RPMI7951 (cell line): ENCODE measurements around the gene RNF34. TPM values are rescaled to one million over a fixed set of nuclear protein-coding genes. Genes with fewer than 3 reads are reported as not detected.

ENCODE experiments used
- DNase-seq: peaks from one replicate; pipeline ENCODE4 v3.0.0-alpha.2; 2012; ENCODE audit warnings: low read depth
- total RNA-seq: library from RNA; depleted of rRNA; stranded (reverse); fragments of >200 nt; shearing (Covaris generic); gene quantifications from 2 replicates; pipeline ENCODE4 v1.2.3, GENCODE V29; 2014

The RNF34 gene
- total RNA-seq, 1 experiment from 2014 or later = 62.7 TPM

DNA sequence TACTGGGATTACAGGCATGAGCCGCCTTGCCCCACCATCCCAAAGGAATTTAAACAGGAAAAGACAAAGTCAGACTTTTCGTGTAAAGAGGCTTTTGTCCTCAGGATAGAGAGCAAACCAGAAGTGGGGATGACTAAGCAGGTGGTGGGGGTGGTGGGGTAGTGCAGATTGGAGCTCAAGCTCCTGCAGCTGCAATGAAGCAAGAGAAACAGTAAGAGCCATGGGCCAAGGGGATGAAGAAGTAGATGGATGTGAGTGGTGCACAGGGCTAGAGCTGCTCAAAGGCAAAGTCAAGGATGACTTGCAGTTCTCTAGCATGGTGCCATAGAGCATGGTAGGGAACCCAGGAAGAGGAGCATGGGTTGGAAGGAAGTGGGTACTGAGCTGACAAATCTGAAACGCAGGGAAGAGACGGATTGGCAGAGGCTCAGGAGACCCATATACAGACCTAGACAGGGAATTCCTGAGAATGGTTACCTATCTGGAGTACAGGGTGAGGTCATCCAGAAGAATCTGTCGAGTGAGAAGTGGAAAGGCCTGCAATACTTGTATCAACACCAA lies 11.4 kb upstream of the RNF34 start:
- peak; percentile 82 for DNase-seq

DNA sequence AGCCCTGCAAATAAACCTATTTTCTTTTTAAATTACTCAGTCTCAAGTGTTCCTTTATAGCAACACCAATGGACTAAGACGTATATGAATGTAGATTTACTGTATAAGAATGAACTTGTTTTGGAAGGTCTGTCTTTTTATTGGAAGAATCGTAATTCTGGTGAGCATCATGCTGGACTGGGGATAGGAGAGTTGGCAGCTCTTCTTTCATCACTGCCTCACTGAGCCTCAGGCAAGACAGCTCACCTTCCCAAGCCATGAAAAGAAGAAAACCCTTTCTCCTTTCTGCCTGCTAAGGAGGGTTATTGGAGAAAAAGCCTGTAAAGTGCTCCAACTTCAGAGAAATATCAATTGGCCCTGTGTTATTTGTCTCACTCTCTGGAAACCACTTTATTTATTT lies 9.1 kb upstream of the RNF34 start:
- peak; percentile 54 for DNase-seq

DNA sequence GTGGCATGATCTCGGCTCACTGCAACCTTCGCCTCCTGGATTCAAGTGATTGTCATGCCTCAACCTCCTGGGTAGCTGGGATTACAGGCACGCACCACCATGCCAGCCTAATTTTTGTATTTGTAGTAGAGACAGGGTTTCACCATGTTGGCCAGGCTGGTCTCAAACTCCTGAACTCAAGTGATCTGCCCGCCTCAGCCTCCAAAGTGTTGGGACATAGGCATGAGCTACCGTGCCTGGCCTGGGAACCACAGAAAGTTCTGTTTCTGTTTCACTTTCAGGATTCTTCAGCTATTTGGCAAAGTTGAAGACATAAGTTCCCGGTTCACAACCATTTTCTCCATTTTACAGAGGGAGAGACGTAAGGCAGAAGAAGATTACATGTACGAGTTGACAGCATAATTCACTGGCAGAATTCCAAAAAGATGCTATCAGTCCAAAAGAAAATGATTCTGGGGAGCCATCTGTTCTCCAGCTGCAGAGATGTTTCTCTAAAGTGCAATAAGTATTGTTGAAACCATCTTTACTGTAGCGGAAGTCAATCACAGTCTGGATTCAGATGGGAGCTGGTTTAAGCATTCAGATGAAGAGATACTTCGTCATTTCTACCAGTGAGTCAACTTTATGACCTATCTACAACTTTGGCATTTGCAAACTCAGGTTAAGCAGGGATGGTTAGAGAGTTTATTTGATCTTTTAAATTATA lies 8.1 kb upstream of the RNF34 start:
- DNase-seq = peak; percentile 76

DNA sequence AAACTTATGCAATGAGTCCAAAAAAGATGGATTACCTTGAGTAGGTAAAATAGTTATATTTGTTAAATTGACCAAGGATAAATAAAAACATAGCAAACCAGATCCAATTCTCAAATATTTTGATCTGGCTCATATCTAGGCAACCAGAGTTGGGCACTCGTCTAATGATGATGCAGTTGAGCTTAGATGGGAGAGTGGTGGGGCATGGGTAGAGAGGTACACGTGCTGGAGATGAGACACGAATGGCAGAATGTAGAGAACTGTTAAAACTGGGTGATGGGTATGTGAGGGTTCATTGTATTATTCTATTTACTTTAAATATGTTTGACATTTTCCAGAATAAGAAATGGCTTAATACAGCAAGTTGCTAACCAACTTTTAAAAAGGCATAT lies 7.6 kb upstream of the RNF34 start:
- no peak for DNase-seq

DNA sequence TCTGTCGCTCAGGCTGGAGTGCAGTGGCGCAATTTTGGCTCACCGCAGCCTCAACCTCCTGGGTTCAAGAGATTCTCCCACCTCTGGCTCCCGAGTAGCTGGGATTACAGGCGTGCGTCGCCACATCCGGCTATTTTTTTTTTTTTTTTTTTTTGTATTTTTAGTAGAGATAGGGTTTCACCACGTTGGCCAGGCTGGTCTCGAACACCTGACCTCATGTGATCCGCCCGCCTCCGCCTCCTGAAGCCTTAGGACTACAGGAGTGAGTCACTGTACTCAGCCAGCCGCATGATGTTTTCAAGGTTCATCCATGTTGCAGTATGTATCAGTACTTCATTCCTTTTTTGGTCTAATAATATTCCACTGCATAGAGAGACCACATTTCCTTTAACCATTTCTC lies 2.4 kb upstream of the RNF34 start:
- DNase-seq = no peak

DNA sequence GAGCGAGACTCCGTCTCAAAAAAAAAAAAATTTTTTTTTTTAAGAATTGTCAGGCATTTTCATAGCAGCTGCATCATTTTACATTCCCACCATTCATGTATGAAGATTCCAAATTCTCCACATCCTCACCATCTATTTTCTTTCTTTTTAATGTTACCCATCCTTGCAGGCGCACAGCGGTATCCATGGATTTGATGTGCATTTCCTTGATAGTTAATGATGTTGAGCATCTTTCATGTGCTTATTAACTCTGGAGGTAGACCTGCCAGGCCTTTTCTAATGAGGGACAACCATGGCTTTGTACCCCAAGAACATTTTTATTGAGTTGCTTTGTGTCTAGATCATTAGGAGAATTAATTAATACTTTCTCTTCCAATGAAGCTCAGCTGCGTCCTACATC lies 1.6 kb upstream of the RNF34 start:
- DNase-seq = no peak

DNA sequence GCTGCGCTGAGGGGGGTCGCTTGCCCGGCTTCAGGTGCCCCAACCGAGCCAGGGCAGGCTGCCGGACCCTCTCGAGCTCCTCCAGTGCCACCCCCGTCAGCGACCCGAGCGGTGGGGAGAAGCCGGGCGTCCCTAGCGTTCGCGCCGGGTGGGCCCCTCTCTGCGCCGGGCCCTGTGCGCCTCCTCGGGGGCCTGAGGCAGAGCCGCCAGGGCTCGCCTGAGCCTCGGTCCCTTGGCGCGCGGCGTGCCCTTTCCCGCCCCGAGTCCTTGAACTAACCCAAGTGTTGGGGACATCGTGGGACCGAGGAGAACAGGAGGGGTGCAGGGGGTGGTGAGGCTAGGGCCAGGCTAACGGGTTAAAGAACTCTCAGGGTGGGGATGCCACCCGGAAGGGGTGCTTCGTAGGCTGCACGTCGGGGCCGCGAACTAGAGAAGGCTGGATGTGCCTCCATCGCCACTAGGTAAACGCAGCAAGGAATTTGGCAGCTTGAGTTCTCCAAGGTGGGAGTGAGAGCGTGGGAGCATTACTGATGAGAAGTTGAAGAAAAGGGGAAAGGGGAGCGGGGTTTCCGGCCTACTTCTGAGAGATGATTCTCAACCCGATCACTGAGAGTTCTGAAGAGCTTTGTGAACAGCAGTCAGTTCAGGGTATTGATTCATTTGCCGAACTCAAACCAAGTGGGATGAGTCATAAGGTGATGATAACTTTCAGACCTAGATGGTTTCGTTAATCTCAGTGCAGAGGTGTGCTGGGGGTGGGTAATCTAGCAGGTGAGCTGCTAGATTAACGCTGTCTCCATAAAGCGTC lies 618 bp downstream of the RNF34 start:
- peak; percentile 27 for DNase-seq

DNA sequence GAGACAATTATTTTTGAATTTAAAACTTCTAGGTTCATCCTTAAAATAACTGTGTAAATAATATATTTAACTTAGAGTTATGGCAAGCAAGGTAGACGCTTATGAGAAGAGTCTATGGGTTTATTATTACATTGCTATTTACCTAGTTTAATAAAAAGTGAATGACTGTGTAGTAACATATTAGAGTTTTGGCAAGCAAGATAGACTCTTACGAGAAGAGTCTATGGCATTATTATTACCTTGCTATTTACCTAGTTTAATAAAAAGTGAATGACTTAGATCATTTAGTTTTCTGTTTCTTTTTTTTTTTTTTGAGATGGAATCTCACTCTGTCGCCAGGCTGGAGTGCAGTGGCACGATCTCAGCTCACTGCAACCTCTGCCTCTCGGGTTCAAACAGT lies 3.8 kb downstream of the RNF34 start:
- no peak for DNase-seq

DNA sequence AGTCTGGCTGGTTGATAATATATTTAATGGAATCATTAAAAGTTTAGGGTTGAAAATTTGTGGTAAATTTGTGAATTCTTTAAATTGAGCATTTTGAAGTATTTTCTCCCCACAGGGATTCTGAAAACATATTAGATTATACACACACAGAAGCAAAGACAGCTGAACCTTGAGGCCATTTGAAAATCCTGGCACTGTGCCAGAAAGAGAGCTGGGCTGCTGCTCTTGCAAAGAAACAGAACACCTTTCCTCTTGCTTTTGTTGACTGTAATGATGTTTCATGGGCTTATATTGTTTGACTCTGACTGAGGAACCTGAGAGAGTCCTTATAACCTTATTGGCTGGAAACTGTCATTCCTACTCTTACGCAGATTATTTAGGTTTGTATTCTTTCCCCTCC lies 4.8 kb downstream of the RNF34 start:
- DNase-seq = no peak

DNA sequence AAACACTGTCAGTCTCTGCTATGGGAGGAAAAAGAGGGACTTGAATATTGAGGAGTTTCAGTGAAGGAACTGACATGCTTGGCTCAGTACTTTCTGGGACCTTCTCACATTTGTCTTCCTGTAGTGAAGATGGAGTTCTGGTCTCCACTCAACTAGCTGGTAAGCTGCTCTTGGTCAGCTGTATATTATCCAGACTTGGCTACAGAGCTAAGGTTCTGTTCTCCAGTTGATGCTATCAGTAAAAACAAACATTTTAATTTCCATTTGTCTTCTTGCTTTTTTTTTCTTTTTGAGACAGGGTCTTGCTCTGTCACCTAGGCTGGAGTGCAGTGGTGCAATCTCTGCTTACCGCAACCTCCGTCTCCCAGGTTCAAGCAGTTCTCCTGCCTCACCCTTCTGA lies 5.3 kb downstream of the RNF34 start:
- no peak for DNase-seq

DNA sequence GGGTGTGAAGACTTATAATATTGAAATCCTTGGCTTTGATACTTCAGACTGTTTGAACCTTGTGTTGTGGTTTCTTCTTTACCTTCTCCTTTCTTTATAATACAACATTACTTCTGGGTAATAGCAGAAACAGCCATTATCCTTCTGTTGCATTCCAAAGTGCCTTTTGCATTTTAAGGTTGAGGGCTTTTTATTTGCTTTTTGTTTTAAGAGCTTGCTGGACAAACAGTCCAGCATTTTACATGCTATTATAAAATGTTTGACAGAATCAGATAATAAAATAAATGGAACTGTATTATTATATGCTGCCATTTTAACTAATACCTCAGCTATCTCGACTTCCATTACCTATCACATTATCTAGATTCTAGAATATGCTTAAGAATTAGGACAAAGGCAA lies 14.0 kb downstream of the RNF34 start:
- no peak for DNase-seq

DNA sequence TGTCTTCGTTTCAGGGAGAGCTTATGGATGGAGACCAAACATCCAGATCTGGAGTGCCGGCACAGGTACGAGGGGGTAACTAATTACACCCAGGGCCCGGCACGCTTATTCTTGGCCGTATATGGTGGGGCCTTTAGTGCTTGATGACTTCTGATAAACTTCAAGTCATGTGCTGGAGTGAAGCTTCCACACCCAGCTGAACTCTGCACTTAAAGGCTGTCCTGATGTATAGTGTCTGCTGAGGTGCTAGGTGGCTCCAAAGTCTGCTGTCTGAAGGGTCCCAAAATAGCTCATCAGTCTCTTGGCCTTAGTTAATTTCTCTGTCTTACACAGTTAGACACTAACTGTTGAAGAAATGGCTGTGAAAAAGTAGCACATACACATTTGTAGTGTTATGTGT lies 17.9 kb downstream of the RNF34 start:
- DNase-seq = no peak

DNA sequence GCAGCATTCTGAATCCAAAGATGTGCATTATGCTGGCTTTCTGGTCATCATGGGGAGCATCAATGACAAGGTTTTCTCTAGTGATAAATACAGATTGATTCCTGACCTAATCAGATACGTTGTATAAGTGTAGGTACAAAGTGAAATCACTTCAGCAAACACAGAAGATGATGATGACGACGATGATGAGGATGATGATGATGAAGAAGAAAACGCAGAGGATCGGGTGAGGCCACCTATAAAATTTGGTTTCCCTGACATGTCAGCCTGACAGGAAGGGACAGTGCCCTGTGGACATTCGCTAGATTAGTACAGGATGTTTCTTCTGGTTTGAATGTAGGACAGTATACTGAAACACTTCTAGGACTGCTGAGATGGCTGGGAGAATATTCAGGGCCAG lies 20.2 kb downstream of the RNF34 start:
- DNase-seq = no peak

DNA sequence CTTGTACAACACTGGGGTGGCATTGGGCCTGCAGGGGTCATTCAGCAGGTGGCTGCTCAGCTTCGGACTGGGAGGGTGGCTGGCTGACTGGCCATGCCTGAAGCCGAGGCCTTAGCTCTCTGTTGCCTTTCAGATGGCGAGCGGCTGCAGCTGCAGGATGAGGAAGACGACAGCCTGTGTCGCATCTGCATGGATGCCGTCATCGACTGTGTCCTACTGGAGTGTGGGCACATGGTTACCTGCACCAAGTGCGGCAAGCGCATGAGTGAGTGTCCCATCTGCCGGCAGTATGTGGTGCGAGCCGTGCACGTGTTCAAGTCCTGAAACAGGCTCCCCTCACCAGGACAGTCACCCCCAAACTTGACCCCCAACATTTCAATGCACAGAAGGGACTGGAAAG lies 23.3 kb downstream of the RNF34 start:
- DNase-seq = no peak

DNA sequence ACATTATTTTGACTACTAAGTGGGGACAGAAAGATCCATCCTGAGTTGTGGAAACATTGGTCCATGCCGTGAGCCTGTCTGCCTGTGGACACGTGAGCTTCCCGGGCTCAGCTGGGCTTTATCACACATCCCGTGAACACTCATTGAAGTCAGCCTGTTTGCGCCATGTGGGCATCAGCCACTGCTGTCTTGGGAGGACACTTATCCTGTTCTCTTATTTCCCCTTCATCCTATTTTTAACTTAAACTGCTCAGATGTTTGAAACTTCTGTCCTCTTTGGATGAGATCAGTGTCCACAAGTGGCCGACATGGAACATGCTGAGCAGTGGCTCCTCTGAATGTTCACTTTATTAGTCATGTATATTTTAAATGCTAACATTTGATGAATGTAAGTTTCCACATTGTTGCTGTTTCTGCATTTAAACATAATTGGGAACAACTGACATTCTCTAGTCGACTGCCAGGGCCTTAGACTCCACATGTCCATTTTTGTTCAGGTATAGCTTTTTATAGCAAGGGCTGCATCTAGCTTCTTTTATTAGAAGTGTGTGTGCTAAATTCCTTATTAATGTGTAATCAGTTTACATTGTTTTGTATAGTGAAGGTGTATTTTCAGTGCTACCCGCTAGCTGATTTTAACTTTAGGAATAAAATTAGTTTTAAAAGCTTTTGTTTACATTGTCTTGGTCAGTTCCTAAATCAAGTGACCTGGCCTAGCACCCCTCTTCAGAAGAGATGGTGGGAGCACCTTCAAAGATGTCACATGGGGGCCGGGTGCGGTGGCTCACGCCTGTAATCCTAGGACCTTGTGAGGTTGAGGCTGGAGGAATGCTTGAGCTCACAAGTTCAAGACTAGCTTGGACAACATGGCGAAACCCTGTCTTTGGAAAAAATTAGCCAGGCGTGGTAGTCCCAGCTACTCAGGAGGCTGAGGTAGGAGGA lies 24.0 kb downstream of the RNF34 start:
- DNase-seq = no peak

DNA sequence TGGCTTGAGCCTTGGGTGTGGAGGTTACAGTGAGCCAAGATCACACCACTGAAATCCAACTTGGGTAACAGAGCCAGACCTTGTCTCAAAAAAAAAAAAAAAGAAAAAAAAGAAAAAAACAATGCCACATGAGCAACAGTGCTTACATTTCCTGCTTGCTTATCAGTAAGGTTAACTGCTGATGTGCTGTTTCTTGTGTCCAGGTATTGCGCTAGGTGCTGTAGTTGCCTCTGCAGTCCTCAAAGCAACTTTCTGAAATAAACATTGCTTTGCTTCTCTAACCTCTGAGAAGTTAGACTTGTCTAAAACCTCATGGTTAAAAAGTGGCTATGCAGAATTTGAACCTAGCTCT lies 24.7 kb downstream of the RNF34 start:
- DNase-seq = no peak

DNA sequence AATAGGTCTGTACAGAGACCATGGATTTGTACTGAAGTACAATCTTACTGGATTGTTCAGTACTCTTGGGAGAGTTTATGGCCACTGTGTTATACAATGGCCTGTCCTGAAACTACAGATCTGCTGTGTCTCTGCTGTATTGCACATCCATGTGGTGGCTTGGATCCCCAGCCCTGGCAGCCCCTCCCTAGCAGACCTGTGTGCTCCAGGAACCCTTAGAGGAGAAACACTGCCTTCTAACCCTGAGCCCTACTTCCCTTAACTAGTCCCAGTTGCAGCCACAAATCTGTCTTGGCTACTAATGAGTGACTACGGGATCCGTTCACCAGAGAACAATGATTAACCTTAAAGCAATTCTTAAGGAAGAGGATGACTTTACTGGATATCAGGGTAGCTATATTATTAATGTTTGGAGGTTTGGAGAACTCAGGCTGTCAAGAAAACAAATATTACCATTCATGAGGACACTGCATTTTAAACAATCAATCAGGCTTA lies 27.7 kb downstream of the RNF34 start:
- no peak for DNase-seq

DNA sequence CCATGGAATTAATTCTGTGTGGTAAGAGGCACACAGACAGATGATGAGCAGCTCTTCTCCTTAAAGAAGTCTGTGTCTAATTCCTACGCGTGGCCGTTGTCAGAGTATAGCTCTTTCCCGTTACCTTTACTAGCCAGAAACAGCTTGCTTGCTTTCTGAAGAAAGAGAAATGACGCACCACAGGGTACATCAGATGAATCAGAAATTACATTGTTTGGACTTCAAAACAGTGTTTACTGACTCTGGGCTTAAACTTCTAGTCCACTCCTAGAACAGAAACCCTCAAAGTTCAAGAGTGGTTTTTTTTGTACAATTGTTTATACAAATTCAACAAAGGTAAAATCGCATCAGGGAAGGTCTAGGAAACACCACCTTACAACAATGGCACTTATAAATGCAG lies 29.0 kb downstream of the RNF34 start:
- DNase-seq = no peak

DNA sequence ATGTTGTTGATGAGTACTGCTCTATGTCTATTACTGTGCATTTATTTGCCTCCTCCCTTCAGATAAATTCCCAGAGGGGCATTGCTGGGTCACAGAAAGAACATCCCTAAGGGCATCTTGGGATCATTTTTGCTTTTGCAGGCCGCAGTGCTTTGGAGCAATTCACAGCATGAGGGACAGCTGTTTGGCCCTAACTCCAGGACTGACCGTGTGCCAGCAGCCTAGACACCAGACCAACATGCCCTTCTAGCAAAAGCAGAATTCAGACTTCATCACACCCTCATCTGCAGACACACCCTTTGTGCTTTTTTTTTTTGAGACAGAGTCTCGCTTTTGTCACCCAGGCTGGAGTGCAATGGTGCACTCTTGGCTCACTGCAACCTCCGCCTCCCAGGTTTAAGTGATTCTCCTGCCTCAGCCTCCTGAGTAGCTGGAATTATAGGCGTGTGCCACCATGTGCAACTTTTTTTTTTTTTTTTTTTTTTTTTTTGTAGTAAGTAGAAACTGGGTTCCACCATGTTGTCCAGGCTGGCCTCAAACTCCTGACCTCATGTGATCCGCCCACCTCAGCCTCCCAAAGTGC lies 31.0 kb downstream of the RNF34 start:
- DNase-seq = no peak

DNA sequence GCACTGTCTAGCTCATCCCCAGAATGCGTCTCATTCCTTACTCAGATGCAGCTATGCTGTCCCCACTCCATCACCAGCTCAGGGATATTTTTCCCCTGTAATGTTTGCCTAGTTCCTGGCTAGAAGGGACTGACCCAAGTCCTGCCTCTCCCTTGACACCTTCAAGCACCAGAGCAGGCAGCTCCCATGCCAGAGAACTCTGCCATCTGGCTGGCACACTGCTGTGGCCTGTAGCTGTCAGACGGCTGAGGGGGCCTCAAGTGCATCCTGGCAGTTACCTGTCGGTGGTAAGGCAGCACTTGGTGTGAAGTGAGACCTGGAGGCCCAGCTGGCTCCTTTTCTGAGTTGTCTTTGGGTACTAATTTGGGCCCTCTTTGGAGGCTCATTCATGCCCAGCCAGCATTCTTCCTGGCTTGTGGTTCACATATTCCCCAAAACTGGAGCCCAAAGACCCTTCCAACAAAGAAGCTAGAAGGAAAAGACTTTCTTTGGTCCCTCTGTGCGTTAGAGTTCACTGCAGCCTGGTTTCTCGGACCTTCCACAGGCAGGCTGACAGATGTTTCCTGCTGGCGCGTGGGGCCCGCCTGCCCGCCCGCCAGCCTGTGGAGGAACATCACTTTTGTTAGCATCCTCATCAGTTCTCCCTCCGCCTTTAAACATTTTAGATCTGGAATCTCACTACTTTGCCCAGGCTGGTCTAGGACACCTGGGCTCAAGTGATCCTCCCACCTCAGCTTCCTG lies 33.0 kb downstream of the RNF34 start:
- DNase-seq = no peak

DNA sequence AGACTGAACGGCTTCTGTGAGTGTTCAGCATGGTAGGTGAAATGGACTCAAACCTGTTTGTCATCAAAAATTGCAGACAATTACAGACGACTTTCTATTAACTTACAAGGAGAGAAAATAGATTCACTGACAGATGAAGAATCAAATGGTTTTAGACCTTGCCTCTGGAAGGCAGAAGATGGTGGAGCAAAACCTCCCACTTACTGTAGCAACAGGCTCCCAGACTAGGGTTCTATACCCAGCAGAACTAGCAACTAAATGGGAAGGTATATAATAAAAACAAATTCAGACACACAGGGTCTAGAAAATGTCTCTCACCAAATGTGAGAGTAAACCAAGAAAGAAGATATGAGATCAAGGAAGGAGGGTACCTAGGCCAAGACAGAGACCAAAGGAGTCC lies 36.8 kb downstream of the RNF34 start:
- DNase-seq = no peak
